Natural killer cell treated with Interleukin-12 subunit alpha and Interleukin-12 subunit beta and Interleukin-15 and Interleukin-18, amount 100 ng/mL, for 72 hours (primary cell): ENCODE measurements around the gene SCNN1B. TPM values are rescaled to one million over a fixed set of nuclear protein-coding genes. Genes with fewer than 3 reads are reported as not detected.
"Not testable (repeated sequence)": the region's sequence is repeated elsewhere in the genome, so short reads cannot be mapped to it uniquely, and the experiment has no call there.

Source experiments
- ATAC-seq, 2 donors: fragments of 150-1000 bp; cut with Tn5 transposase in 1 of 2; sonication (Bioruptor Pico), chemical (Tn5 transposase) in 1 of 2; 2 replicates each; pipeline ENCODE4 v1.10.0; 2021
- DNase-seq: peaks from one replicate; pipeline ENCODE4 v3.0.0; 2022; ENCODE audit warnings: low spot score
- H3K27ac Mint-ChIP-seq, 2 donors: 1 replicate in 1 of 2; 2 replicates in 1 of 2; pipeline ENCODE4 v1.8.0; 2022; ENCODE audit warnings: mixed read lengths in 2 of 2, mild to moderate bottlenecking in 1 of 2, moderate library complexity in 1 of 2
- H3K27me3 Mint-ChIP-seq, 2 donors: 1 replicate in 1 of 2; 2 replicates in 1 of 2; pipeline ENCODE4 v1.8.0; 2022; ENCODE audit warnings: mixed read lengths in 2 of 2
- H3K36me3 Mint-ChIP-seq: one replicate; pipeline ENCODE4 v1.8.0; 2022; ENCODE audit warnings: mixed read lengths
- H3K4me1 Mint-ChIP-seq, 2 donors: 1 replicate in 1 of 2; 2 replicates in 1 of 2; pipeline ENCODE4 v1.8.0; 2022; ENCODE audit warnings: low read depth in 2 of 2, mixed read lengths in 2 of 2, mild to moderate bottlenecking in 1 of 2
- H3K4me3 Mint-ChIP-seq: one replicate; pipeline ENCODE4 v1.8.0; 2022; ENCODE audit warnings: mixed read lengths
- H3K9me3 Mint-ChIP-seq: 2 replicates; pipeline ENCODE4 v1.8.0; 2022; ENCODE audit warnings: mixed read lengths
- total RNA-seq, 2 donors: library from RNA; stranded (reverse); gene quantifications; one replicate each; pipeline ENCODE4 v1.2.3, GENCODE V29; 2022

The SCNN1B gene
- total RNA-seq, 2 donors from 2014 or later = not detected

- H3K9me3 Mint-ChIP-seq = no peaks in the 10 kb centered on the region
- no peak overlapping the region for H3K4me3 Mint-ChIP-seq
- ATAC-seq (no peak), DNase-seq (peak; percentile 51)
- H3K4me1 Mint-ChIP-seq = no peaks in the 10 kb centered on the region
- H3K27ac Mint-ChIP-seq = no peak overlapping the region
- H3K27me3 Mint-ChIP-seq = no peaks in the 10 kb centered on the region
- peaks cover 8% of the 10 kb centered on the region for H3K36me3 Mint-ChIP-seq
These were observed 89.5 kb downstream of the SCNN1B start for GRCh38 chr16:23391381-23392222.

GRCh38 chr16:23392223-23392600, 90.1 kb downstream of the SCNN1B start:
- Mint-ChIP-seq H3K36me3 (peaks cover 9% of the 10 kb centered on the region), H3K27me3 (no peaks in the 10 kb centered on the region), H3K9me3 (no peaks in the 10 kb centered on the region), H3K4me3 (no peak overlapping the region), H3K27ac (no peak overlapping the region), H3K4me1 (no peaks in the 10 kb centered on the region)
- ATAC-seq (no peak), DNase-seq (peak; percentile 13)

GRCh38 chr16:23394141-23394831, 92.2 kb downstream of the SCNN1B start:
- H3K36me3 Mint-ChIP-seq = peaks cover 12% of the 10 kb centered on the region
- no peak overlapping the region for H3K4me3 Mint-ChIP-seq
- H3K9me3 Mint-ChIP-seq = no peaks in the 10 kb centered on the region
- ATAC-seq = no peak
- DNase-seq = no peak
- no peaks in the 10 kb centered on the region for H3K27me3 Mint-ChIP-seq
- no peaks in the 10 kb centered on the region for H3K4me1 Mint-ChIP-seq
- no peak overlapping the region for H3K27ac Mint-ChIP-seq

DNA sequence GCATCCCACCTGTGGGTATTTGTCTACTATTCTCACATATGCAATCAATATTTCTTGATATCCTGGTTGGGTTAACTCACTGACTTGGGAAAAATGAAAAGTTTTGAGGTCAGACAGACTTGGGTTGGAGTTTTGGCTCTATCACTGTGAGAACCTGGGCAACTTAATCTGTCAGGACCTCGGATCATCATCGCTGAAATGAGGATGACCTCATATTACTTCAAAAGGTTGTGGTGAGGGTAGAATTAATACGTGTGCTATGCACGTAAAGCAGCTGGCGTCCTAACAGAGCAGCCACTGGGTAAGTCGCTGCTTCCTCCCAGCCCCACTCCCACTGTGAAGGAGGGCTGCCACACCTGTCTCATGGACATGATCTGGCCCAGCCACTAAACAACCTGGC, 93.6 kb downstream of the SCNN1B start:
- Mint-ChIP-seq H3K4me1 (peaks cover 0 to 4% of the 10 kb centered on the region in 2 donors), H3K27me3 (no peaks in the 10 kb centered on the region), H3K9me3 (no peaks in the 10 kb centered on the region), H3K36me3 (peaks cover 22% of the 10 kb centered on the region), H3K4me3 (no peak overlapping the region), H3K27ac (no peak overlapping the region)
- DNase-seq (no peak), ATAC-seq (no peak)

GRCh38 chr16:23397464-23397863, 95.4 kb downstream of the SCNN1B start:
- peaks cover 0 to 4% of the 10 kb centered on the region in 2 donors for H3K4me1 Mint-ChIP-seq
- ATAC-seq = no peak
- DNase-seq = no peak
- no peaks in the 10 kb centered on the region for H3K9me3 Mint-ChIP-seq
- peaks cover 28% of the 10 kb centered on the region for H3K36me3 Mint-ChIP-seq
- H3K27ac Mint-ChIP-seq = no peak overlapping the region
- no peak overlapping the region for H3K4me3 Mint-ChIP-seq
- H3K27me3 Mint-ChIP-seq = no peaks in the 10 kb centered on the region

- Mint-ChIP-seq H3K27ac (no peak overlapping the region), H3K36me3 (peaks cover 38% of the 10 kb centered on the region), H3K27me3 (no peaks in the 10 kb centered on the region), H3K9me3 (no peaks in the 10 kb centered on the region), H3K4me3 (no peak overlapping the region), H3K4me1 (peaks cover 0 to 4% of the 10 kb centered on the region in 2 donors)
- ATAC-seq = no peak
- DNase-seq = no peak
These were observed 97.1 kb downstream of the SCNN1B start for GRCh38 chr16:23398987-23399805.

DNA sequence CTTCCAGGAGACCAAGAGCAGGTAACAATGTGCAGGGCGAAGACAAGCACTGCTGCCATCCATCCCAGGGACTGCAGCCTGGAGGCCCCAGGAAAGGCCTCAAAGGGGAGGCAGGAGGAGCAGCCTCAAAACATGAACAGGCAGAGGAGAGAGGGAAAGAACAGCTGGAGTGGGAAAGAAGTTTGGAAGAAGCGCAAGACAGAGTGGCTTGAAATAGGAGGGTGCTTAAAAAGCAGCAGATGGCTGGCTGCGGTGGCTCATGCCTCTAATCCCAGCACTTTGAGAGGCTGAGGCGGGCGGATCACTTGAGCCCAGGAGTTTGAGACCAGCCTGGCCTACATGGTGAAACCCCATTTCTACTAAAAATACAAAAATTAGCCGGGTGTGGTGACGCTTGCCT, 98.3 kb downstream of the SCNN1B start:
- H3K36me3 Mint-ChIP-seq = peaks cover 38% of the 10 kb centered on the region
- DNase-seq, H3K27ac Mint-ChIP-seq, H3K4me1 Mint-ChIP-seq, H3K27me3 Mint-ChIP-seq, ATAC-seq, H3K9me3 Mint-ChIP-seq, H3K4me3 Mint-ChIP-seq: not testable (repeated sequence)

- ATAC-seq (no peak), DNase-seq (no peak)
- Mint-ChIP-seq H3K4me3 (no peak overlapping the region), H3K9me3 (no peaks in the 10 kb centered on the region), H3K27me3 (no peaks in the 10 kb centered on the region), H3K4me1 (peaks cover 0 to 4% of the 10 kb centered on the region in 2 donors), H3K36me3 (peaks cover 38% of the 10 kb centered on the region), H3K27ac (no peak overlapping the region)
These were observed 99.0 kb downstream of the SCNN1B start for GRCh38 chr16:23401139-23401538.

- Mint-ChIP-seq H3K9me3 (no peaks in the 10 kb centered on the region), H3K27ac (no peak overlapping the region), H3K4me3 (no peak overlapping the region), H3K4me1 (peaks cover 0 to 4% of the 10 kb centered on the region in 2 donors), H3K36me3 (peaks cover 38% of the 10 kb centered on the region), H3K27me3 (no peaks in the 10 kb centered on the region)
- ATAC-seq = no peak
- no peak for DNase-seq
These were observed 100.0 kb downstream of the SCNN1B start for GRCh38 chr16:23402100-23402499.

DNA sequence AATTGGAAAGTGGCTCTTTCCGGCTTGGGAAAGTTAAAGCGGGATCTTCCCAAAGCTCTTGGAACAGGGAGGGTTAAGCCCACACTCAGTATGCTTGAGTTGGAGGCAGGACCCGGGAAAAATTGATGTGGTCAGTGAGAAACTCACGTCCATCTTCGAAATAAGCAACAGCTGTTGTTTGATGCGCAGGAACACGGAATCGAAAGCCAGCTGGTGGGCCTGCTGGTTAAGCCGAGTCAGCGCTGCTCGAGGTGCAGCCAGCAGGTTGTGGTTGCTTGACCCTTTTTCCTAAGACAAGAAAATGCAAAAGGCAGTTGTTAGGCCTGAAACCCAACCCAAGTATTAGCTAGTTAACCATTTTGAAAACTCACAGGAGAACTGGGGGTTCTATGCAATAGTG, 101.4 kb downstream of the SCNN1B start:
- peaks cover 34% of the 10 kb centered on the region for H3K36me3 Mint-ChIP-seq
- no peak overlapping the region for H3K4me3 Mint-ChIP-seq
- H3K27me3 Mint-ChIP-seq = no peaks in the 10 kb centered on the region
- no peaks in the 10 kb centered on the region for H3K9me3 Mint-ChIP-seq
- peaks cover 0 to 4% of the 10 kb centered on the region in 2 donors for H3K4me1 Mint-ChIP-seq
- no peak overlapping the region for H3K27ac Mint-ChIP-seq
- ATAC-seq (no peak), DNase-seq (no peak)

DNA sequence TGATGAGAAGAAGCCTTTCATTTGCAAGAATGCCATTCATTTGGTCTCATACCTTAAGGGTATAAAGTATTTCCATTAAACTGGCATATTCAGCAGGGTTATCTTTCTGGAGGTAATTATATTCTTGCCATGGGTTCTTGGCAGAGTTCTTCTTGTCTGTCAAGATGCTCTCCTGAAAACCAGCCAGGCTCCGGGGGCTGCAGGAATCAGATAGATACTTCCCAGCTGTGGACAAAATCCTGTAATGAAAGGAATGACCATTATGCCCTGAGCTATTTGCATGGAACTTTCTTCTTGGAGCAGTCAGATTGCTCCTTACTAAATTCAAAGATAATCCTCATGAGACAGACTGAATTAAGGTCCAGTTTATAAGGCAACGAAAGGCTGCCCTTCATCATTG, 103.9 kb downstream of the SCNN1B start:
- ATAC-seq (no peak), DNase-seq (no peak)
- Mint-ChIP-seq H3K27me3 (no peaks in the 10 kb centered on the region), H3K36me3 (peaks cover 24% of the 10 kb centered on the region), H3K27ac (no peak overlapping the region), H3K4me1 (no peaks in the 10 kb centered on the region), H3K9me3 (no peaks in the 10 kb centered on the region), H3K4me3 (no peak overlapping the region)

GRCh38 chr16:23406546-23407240, 104.6 kb downstream of the SCNN1B start:
- H3K36me3 Mint-ChIP-seq = peaks cover 20% of the 10 kb centered on the region
- ATAC-seq = no peak
- H3K4me3 Mint-ChIP-seq = no peak overlapping the region
- no peak overlapping the region for H3K27ac Mint-ChIP-seq
- H3K9me3 Mint-ChIP-seq = no peaks in the 10 kb centered on the region
- H3K27me3 Mint-ChIP-seq = no peaks in the 10 kb centered on the region
- no peaks in the 10 kb centered on the region for H3K4me1 Mint-ChIP-seq
- DNase-seq = no peak

DNA sequence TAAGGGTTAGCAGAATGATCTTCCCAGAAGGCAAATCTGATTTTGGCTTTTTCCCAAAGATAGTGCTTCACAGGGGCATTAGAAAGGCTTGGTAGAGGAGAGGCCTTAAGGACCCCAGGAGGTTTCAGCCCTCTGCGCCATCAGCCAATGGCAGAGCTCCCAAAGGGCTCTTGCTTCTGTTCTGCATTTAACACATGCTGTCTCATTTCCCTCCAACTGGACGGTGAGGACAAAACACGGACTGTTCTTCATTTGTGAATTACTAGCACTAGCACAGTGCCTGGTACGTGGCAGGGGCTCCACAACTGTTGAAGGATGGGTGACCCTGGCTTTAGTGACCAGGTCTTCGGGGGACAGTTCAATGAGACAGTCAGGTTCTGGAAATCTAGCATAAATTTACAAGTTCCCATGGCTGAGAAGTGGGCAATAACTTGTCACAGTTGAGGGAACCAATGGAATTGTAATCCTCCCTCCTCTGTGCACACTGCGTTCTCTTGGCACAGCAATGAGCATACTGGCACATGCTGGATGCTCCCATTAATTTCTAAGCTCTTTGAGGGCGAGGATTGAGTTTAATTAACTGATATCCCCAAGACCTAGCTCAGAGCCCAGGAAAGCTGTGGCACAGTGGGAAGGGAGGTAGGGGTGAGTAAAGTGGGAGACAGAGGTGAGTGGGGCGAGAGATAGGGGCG, 105.5 kb downstream of the SCNN1B start:
- no peak for ATAC-seq
- no peak overlapping the region for H3K27ac Mint-ChIP-seq

More for the DNA sequence above, 105.5 kb downstream of the SCNN1B start:
- H3K9me3 Mint-ChIP-seq = no peaks in the 10 kb centered on the region
- no peak for DNase-seq
- H3K36me3 Mint-ChIP-seq = peaks cover 17% of the 10 kb centered on the region
- H3K4me1 Mint-ChIP-seq = no peaks in the 10 kb centered on the region
- H3K4me3 Mint-ChIP-seq = no peak overlapping the region
- no peaks in the 10 kb centered on the region for H3K27me3 Mint-ChIP-seq
